Measurements from ENCODE around the gene JMJD1C. TPM values are rescaled to one million over a fixed set of nuclear protein-coding genes. Genes with fewer than 3 reads are reported as not detected.

The JMJD1C gene
- total RNA-seq, 1 donor from 2014 or later: 205 TPM

DNA sequence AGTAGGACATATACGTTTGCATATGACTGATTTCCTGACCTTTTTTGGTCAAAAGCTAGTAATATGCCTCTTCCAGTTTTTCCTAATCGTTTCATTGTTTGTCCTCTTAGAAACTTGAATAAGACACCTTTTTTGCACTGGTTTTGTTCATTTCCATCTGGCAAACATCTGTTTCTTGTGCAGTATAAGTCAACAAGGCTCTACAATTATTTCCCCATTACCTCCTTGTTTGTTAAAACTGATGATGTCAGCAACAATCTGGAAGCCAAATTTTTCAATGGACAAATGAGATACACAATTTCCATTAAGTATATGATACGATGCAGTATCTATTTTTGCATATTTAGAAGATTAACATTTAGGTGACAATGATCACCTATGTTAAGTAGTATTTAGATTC lies 183.8 kb downstream of the JMJD1C start:
- no peak for DNase-seq

DNA sequence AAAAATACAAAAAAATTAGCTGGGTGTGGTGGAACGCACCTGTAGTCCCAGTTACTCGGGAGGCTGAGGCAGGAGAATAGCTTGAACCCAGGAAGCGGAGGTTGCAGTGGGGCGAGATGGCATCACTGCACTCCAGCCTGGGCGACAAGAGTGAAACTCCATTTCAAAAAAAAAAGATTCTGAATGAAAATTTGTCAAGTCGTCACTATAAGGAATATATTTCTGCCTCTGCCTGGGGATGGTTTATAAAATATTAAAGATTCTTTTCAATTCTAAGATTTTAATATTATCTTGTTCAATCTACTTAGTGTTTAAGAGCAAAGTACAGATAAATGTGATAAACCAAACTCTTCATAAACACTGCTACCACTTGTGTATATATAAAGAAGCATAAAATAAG lies 185.4 kb downstream of the JMJD1C start:
- DNase-seq: no peak

DNA sequence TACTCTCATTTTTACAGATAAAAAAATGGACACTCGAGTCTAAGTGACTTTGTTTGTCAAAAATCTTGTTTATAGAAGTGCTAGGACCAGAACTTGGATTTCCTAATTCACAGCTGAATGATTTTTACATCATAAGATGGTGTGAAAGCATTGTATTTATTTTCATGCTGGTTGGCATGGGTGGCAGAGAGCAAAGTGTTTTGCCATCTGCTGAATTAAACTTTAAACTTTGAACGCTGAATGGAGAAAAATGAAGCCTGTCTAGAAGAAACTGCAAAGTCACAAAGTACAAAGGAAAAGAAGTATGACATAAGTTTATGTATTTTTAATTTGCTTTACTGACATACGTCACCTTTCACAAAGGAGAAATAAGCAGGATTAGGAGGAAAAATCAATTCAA lies 190.7 kb downstream of the JMJD1C start:
- no peak for DNase-seq

DNA sequence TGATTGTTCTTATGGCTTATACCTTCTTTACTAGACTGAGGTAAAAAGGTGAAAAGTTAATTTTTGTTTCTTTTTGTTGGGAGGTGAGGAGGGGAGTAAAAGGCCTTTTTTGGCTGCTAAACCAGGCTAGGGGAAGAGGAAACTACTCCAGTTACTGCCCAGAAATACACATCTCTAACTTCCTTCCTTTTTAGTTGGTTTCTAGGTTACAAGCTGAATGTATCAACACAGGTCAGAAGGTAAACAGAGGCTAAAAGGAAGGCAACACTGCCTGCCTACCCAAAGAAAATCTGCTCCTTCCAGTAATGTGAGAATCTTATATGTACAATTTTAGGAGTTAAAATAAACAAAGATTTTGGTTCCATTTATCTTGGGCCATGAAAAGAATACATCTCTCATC lies 192.2 kb downstream of the JMJD1C start:
- peak; percentile 87 for DNase-seq

DNA sequence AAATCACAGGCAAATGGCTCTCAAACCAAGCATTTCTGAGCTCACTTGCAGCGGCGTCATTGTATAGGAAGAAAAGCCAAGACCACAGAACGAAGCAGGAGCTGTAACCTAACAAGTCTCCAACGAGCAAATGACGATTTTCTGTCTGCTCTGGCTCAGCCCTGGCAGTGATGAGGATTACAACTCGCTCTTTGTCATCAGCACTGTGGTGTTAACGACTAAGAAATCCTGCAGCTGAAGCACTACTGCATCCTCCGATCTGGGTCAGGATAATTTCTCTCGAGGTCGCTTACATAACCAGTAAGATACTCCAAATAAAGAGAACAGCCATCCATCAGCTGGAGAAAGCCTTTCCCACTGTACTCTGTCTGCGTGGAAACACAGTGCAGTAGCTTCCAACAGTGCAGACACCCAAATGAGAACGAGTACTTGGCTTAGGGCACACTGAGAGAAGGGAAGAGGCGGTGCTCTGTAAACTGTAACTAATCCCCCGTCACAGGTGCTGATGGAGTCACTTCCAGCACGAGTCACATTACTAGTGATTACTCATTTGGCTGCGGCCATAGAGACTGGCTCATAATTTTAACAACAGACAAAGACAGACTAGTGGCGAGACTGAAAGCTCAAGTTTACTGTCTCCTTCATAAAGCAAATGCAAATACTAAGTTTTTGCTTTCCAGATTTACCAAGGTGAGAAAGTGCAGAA lies 196.8 kb downstream of the JMJD1C start:
- DNase-seq: peak; percentile 98

DNA sequence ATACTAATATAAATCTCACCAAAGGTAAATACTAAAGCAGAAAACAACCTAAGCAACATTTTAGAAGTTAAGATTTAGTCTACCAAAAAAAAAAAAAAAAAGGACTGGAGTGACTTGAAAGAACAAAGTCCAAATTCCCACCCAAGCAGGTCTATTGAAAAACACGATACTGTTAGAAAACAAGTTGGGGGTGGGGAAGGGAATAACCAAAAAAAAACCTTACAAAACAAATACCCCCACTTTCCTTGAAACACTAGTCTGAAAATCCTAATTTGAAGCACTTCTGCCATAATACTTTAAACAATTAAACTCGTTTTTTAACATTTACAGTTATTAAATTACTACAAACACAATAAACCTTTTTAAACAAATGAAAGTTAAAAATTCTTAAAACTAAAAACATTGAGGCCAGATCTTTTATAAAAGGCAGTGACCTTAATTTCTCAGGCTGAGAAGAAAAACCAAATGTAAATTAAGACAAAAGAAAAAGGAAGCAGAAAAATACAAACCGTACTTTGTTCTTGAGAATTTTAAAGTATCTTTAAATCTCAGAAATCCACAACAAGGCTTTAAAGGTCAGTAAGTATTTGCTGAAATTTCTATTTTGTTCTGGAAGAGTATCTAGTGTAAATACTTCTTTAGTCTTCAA lies 197.5 kb downstream of the JMJD1C start:
- DNase-seq: peak; percentile 62

DNA sequence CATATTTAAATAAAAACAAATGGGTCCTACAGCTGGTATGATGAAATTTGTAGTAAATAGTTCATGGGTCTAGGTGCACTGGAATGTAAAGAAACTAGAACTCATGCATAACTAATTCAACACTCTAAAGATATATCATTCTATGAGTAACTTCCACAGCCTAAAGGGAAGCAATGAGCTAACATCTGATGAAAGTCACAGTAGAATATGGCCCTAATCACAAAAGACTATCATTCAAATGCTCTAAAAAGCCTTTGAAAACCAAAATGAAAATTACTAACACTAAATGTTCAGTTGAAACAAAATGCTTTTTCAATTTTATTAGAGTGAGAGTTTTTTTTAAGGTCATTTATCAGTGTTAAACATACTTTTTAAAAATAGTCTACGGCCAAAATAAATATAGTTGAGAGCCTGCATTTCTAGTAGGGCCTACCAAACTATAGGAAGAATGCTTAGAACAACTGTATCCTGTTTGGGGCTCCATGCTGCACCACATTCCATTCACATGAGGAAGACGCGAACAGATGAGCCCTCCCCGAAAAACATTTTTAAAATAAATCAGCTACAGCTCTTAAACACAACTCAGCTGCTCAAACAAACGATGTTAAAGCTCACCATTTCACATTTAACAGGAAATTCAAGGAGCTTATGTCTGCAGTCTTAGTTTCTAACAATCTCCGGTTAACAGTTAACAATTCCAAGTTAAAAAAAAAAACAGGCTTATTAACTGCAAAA lies 198.2 kb downstream of the JMJD1C start:
- peak; percentile 91 for DNase-seq

DNA sequence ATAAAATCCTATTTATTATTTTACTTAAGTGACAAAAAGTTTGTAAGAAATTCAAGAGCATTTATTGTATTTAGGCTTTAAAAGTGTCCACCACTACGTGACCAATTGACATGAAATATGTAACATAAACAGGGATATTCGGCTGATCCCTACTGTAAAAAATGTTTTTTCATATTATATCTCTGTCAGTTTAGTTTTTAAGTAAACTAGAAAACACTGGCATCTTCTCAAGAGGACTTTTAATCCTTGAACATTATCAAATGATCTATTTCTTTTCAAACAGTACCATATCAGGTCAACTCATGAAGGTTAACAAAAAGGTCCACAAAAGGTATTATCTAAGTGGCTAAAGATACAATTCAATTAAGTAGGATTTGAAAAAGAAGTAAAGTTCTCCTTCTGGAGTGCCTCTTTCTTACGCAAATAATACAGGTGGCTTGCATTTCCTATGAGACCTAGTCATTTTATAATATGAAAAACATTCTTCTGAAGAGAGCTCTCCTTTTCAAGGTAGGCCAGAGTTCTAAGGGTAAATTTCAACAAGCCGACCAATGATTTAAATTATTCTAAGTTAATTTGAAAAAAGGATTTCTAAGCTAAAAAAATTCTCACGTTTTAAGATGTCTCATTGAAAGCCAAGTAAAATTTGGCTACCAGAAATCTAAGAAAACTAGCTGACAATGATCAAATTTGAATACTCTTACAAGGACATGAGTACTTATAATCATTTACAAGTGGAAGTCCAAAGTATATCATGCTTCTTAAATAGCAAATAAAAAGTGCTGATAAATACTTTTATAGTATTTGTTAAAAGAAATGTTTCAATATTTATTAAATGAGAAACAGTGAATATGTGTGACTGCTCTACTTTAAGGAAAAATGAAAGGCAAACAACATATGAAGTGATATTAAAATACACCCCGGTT lies 199.1 kb downstream of the JMJD1C start:
- DNase-seq: no peak

DNA sequence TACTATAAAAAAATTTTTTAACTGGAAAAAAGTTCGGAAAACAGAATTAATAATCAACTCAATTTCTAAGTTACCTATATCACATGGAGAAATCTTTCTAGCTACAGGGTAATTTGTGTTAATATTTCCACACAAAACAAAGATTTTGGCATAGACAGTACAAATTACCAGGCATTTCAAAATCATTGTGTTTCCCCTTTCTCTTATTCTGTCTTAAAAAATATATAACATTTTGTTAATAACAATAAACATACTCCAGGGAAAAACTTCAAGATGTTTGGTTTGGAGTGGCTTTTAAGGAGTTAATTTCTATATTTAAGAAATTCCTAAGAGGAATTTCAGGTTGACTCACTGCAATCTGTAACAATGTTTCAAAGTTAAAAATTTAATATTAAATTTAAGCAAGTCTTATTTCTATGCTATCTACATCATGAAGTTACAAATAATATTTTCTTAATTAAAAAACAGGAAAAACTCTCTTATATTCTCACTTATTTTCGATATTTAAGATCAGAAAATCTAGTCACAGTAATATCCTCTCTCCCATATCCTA lies 200.0 kb downstream of the JMJD1C start:
- no peak for DNase-seq

DNA sequence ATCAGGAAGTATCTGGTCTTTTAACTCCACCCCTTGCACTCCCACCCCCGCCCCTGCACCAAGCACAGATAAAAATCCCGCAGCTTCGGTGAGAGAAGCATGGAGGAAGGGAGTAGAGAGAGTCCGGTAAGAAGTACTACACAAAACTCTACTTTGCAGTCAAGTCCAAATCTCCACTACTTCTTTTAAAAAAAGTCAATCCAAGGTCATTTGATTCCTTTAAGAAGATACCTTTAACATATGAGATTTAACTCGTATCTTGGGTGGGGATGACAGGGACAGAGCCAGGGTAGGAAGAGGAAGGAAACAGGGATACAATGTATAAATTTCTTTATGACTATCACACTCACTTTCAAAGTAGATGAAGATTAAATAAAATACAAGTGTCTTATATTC lies 200.6 kb downstream of the JMJD1C start:
- peak; percentile 69 for DNase-seq

DNA sequence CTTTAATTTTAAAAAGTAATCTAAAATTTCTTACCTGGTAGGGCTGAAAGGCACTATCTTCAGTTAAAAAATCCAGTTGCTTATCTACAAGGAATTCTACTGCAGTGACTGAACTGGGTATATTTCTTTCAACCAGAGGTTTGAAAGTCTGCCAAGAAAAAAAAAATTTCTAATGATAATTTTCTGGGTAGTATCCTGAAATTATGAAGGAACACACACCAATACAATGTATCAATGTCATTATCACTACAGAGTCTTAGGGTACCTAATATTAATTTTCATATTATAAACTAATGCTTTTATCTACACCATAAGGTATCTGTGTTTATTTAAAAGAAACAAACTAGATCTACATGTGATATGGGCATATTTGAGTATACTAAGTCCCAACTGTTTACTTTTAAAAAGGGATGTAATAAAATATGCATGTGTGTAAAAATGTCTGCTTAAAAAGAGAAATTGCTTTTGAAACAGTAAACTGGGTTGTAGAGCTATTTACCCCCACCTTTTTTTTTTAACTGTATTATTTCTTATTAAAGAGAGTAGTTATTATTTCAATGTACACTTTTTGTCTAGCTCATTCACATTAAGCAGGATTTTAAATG lies 201.1 kb downstream of the JMJD1C start:
- DNase-seq: no peak

DNA sequence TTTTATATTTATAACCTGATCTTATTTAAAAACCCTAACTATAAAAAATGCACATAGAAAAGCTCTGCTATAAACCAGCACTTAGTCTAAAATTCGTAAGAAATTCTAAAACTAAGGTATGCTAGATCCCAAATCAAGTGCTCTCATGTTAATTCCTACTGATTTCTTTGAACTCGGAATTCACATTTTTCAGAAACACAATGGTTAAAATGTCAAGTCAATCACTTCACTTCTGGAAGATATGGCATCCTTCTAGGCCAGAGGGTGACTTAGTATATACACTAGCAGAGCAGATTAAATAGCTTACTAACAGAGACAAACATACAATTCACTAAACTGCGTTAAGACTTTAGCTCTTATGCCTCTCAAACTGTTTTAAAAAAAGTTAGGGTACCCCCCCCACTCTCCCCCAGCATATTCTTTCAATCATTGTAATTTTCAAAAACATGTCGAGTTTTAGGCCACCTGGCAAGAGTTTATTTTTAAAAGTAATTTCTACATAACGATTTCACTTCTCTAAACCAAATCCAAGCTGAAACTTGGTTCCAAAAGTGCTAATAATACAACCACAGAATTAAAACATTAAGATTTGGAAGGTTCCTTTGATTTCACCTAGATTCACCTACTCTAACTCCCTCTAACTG lies 203.2 kb downstream of the JMJD1C start:
- no peak for DNase-seq

DNA sequence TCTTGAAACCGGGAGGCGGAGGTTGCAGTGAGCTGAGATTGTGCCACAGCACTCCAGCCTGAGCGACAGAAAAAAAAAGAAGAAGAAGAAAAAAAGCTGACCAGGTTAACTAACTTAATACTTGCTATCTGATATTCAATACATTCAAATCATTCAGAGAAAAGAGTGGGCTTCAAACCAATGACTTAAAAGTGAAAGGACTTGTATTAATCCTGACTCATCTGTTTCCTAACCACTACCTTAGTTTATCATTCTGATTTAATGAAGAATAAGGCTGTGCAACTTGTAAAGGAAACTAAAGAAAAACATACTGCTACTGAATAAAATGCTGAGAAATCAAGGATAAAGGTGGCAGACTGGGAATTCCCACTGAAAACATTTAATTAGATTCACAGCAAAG lies 204.3 kb downstream of the JMJD1C start:
- DNase-seq: no peak

DNA sequence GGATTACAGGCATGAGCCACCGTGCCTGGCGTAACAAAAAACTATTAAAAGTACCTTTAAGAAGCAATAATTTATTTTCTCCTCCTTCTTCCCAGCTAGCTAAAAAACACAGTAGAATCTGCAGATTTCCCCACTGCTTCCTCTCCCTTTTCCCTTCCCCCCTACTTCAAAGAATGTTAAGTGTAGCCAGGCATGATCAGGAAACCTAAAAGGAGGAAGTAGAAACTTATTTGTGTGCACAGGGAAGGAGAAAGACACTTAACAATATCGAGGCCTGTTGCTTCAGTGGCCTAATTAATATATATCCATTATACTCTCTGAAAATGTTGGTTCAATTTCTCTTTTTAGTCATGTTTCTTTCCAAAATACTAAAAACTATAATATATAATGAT lies 204.9 kb downstream of the JMJD1C start:
- no peak for DNase-seq

DNA sequence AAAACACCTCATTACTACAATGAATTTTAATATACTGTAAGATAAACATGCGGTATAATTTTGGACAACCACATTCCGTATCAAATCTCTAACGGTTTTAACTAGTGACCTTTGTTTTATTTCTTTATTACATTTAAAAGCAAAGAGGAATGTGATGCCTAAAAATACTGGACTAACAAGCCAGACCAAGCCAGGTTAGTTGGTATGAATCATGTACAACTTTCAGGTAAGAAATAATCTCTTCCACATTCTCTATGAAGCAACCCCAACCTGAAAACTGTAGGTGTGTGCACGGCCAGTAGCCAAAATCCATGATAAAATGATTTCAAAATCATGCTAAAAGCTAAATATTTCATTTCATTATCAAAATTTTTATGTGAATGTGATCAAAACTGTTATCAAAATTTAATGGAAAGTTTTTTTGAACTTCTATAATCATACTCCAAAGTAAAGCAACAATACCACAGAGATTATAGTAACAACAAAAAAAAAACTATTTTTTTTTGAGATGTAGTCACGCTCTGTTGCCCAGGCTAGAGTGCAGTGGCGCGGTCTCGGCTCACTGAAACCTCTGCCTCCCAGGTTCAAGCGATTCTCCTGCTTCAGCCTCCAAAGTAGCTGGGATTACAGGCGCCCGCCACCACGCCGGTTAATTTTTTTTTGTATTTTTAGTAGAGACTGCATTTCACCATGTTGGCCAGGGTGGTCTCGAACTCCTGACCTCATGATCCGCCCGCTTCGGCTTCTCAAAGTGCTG lies 205.5 kb downstream of the JMJD1C start:
- no peak for DNase-seq

DNA sequence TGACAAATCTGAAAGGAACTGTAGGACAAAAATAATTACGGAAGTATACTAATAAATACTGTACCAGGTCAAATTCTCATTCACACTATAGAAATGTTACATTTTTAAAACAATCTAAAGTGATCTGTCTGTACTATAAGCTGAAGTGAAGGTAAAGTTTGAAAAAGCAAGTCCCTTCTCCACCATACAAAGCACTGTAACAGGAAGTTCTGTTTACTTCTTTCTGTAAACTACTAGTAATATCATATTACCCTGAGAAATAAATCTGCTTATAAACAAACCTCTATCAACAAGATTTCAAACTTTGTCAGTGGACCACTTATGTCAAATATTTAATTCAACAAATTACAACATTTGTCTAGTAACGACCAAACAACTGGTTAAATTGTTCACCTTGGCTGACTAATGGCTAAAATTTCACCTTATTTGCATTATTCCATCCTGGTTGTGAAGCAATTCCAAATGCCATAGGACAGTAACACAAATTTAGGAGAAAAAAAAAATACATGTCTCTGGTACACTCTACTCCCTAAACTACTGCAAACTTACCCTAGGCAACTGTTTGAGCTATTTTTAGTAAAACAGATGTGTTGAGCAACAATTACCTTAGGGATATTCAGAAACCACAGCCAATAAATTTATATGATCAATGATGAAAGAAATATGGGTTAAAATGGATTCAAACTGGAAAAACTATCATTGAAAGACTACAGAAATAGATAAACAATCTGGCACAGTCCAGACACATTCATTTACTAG lies 206.7 kb downstream of the JMJD1C start:
- no peak for DNase-seq

DNA sequence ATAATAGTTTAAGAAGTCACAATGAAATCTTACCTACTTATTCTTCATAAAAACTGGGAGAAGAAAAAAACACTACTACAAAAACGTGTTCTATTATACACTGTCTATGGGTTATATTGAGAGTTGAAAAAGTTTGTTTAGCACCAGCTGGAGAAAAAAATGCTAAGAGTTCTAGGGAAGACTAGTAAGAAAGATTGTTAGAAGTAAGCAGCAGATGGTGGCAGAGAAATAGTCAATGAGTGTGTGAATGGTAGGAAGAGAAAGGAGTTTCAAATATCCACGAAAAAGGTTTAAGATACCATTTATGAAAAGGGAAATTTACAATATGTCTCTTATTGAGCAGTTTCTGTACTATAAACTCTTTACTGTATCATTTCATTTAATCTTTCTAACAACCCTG lies 208.0 kb downstream of the JMJD1C start:
- no peak for DNase-seq

DNA sequence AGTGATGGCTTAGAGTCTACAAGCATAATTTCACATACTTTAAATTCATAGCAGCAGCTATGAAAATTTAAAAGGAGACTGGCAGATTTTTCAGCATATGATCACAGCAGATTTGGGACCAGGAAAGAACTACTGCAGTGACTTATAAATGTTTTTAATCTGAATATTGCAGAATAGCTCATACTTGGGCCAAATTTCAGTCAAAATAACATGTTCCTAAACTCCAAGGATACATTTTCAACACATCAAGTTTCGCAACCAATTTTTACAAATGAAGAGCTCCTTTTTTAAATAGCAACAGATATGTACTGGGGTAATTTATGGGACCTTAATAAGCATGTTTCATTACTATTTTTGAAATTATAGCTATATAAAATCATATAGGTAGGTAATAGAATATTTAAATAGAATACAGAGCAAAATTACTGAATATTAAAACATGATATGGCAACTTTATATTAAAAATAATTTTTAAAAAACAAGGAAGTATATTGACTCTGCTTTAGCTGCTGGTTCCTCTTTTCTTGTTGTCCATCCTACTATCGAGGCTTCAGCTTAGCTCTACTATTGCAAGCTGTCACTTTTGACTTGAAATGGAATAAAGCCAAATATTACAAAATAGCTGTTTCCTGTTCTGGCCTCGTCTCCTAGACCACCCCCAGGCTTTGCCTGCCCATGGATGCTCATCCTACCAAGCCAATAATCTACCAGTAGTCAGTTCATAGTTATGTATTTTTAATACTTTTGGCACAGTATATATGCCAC lies 209.6 kb downstream of the JMJD1C start:
- DNase-seq: peak; percentile 42

DNA sequence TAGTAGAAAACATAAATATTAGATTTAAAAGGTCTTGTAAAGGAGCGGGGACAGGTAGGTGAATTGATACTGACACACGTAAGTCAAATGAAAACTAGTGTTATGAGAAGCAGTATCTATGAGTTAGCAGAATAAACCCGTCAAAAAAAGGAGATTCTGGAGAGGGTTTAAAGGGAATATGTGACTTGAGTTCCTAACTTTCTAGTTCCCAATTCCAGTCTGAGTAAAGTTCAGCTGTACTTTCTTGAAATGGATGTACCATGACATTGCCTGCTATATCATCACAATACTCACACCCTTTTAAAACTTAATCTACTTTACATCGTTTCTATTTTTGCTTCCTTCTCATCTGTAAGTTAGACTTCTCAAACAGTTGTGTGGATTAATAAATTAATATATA lies 210.5 kb downstream of the JMJD1C start:
- no peak for DNase-seq

All from dermis blood vessel endothelial cell (primary cell).